Measurements from ENCODE around the gene ST7. TPM values are rescaled to one million over a fixed set of nuclear protein-coding genes. Genes with fewer than 3 reads are reported as not detected.

Gene ST7
- total and polyA plus RNA-seq, 2 of the 8 experiments (the other 6 are each of a cell fraction or from before 2014, with no cell fraction given), result 16.3 to 18.0 TPM

DNA sequence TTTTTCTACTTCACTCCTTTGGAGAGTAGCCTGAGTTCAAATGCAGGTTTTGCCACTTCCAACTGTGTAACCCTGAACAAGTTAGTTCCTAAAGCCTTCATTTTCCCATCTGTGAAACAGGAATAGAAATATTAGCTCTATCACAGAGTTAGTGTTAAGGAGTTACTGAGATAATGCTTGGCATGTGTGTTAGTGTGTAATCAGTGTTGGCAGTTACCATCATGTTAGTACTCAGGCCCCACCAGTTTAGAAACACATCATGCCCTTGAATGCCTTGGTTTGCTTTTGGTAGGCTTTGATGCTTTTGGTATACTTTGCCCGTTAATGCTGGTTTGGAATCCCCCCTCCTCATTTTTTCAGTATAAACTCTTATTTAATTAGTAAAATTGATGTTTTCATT is 249.9 kb downstream of the ST7 start:
- Histone ChIP-seq H3K4me3 (ENCODE audit: extremely low read depth in 1 of 4, insufficient read depth in 2 of 4, low read depth in 3 of 4, low read length in 4 of 4) (no peak overlapping the region), H2BK15ac (ENCODE audit: low read length) (no peak overlapping the region), H4K5ac (ENCODE audit: insufficient read length, low read depth, low read length) (no peak overlapping the region), H4K20me1 (replicated peaks in 1 of 2; ENCODE audit: control insufficient read depth in 1 of 2, insufficient read depth in 2 of 2, low read length in 2 of 2) (no peaks in the 10 kb centered on the region), H3K56ac (replicated peaks; ENCODE audit: insufficient read length, low read depth, low read length) (no peak overlapping the region), H3K4ac (replicated peaks; ENCODE audit: insufficient read length, low read depth, low read length) (no peak overlapping the region), H3K14ac (ENCODE audit: insufficient read length) (no peak overlapping the region), H2BK5ac (ENCODE audit: low read depth, low read length) (no peak overlapping the region), H3K36me3 (ENCODE audit: control insufficient read depth in 2 of 4, insufficient read depth in 4 of 4, low read length in 3 of 4) (no peaks in the 10 kb centered on the region), H4K8ac (ENCODE audit: extremely low read depth, insufficient read depth, low read length) (no peak overlapping the region), H3K9me3 (ENCODE audit: insufficient read depth in 2 of 2, low read depth in 1 of 2, low read length in 1 of 2) (no peaks in the 10 kb centered on the region), H3K23me2 (ENCODE audit: low read depth, low read length) (no peaks in the 10 kb centered on the region), H3K79me2 (ENCODE audit: control insufficient read depth in 1 of 2, insufficient read depth in 2 of 2, low read length in 2 of 2) (no peaks in the 10 kb centered on the region), H3K23ac (ENCODE audit: insufficient read length) (no peak overlapping the region), H2BK120ac (replicated peaks; ENCODE audit: low read depth, low read length) (no peak overlapping the region), H3K79me1 (ENCODE audit: low read depth, low read length) (no peaks in the 10 kb centered on the region), H4K91ac (replicated peaks; ENCODE audit: insufficient read length, low read length) (no peak overlapping the region), H2AFZ (ENCODE audit: low read length) (no peak overlapping the region), H3K18ac (ENCODE audit: extremely low read depth, low read length) (no peak overlapping the region), H2BK20ac (ENCODE audit: low read length) (no peak overlapping the region), H3K4me1 (replicated peaks in 1 of 4; ENCODE audit: control insufficient read depth in 3 of 4, insufficient read depth in 4 of 4, low read length in 3 of 4) (peaks cover 0 to 4% (median 2%) of the 10 kb centered on the region in 4 experiments; a peak in 3 of 7 replicates), H3K27me3 (replicated peaks in 1 of 4; ENCODE audit: control insufficient read depth in 3 of 4, extremely low read depth in 1 of 4, insufficient read depth in 3 of 4, low read length in 3 of 4) (no peaks in the 10 kb centered on the region), H3K4me2 (ENCODE audit: insufficient read depth in 1 of 2, low read depth in 2 of 2, low read length in 2 of 2) (no peak overlapping the region), H3K27ac (ENCODE audit: low read depth, low read length) (no peak overlapping the region), H3K9ac (replicated peaks in 1 of 4; ENCODE audit: extremely low read depth in 1 of 4, low read depth in 3 of 4, low read length in 3 of 4) (no peak overlapping the region), H2AK5ac (ENCODE audit: low read depth, low read length) (no peak overlapping the region), H2BK12ac (ENCODE audit: low read depth, low read length) (no peak overlapping the region)
- CTCF ChIA-PET (ENCODE audit: partially characterized antibody), result interaction anchor here (2.9 kb wide), 1 partner anchor 10 kb away, joined by 20 read pairs; no protein-coding TSS in a partner anchor
- 81% methylated on average over 1 of the region's 1 CpG; no CpG with 5 or more reads in 1 of the 2 experiments for WGBS, 2 experiments (ENCODE audit: extremely low coverage in 1 of 2, insufficient coverage in 1 of 2, insufficient read length in 1 of 2, insufficient replicate concordance in 2 of 2, low coverage in 1 of 2, low lambda C conversion rate in 2 of 2, missing lambda C conversion rate in 1 of 2)
- FAIRE-seq, result no peak
- DNase-seq (ENCODE audit: low read depth in 1 of 2, low spot score in 2 of 2), result no peak
- POLR2A ChIA-PET (ENCODE audit: partially characterized antibody), result no interaction called here
- TF ChIP-seq BACH1 (IDR thresholded peaks at IDR 0.05; ENCODE audit: low read length), result no peak
- TF ChIP-seq, protein P1, sequence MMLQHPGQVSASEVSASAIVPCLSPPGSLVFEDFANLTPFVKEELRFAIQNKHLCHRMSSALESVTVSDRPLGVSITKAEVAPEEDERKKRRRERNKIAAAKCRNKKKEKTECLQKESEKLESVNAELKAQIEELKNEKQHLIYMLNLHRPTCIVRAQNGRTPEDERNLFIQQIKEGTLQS (IDR thresholded peaks at IDR 0.05; ENCODE audit: insufficient read depth, low read depth, low read length), result no peak
- no peak for TF ChIP-seq CREB1 (IDR thresholded peaks at IDR 0.05)
- no peak for TF ChIP-seq ASH2L (IDR thresholded peaks at IDR 0.05; ENCODE audit: low read length)
- TF ChIP-seq SIRT6 (IDR thresholded peaks at IDR 0.05; ENCODE audit: low read length), result no peak
- TF ChIP-seq POLR2AphosphoS5 (IDR thresholded peaks at IDR 0.05; ENCODE audit: low read depth, low read length), result no peak
- no peak for TF ChIP-seq RBBP5 (IDR thresholded peaks at IDR 0.05; ENCODE audit: borderline replicate concordance, low read depth, low read length)
- no peak for TF ChIP-seq CTBP2 (IDR thresholded peaks at IDR 0.05; ENCODE audit: borderline replicate concordance, insufficient read depth, insufficient read length, low read length)
- no peak for TF ChIP-seq NRF1 (IDR thresholded peaks at IDR 0.05; ENCODE audit: low read depth, low read length)
- no peak for TF ChIP-seq FOSL1 (IDR thresholded peaks at IDR 0.05; ENCODE audit: insufficient read depth, low read depth, low read length)
- no peak for TF ChIP-seq PHF8 (conservative IDR thresholded peaks at IDR 0.05; ENCODE audit: low read depth, low read length)
- no peak for TF ChIP-seq SP4 (IDR thresholded peaks at IDR 0.05; ENCODE audit: low read length)
- TF ChIP-seq POLR2A (IDR thresholded peaks at IDR 0.05; ENCODE audit: control extremely low read depth in 1 of 2, low read depth in 2 of 2, low read length in 2 of 2), result no peak
- no peak for TF ChIP-seq SP2 (IDR thresholded peaks at IDR 0.05; ENCODE audit: low read length)

Measured in H1 (cell line).